ENCODE measurements around the gene ATRAID. TPM values are rescaled to one million over a fixed set of nuclear protein-coding genes. Genes with fewer than 3 reads are reported as not detected.
A peak's percentile ranks its signal among the peaks of the same experiment; 100 is the strongest.
"Not testable (repeated sequence)": the region's sequence is repeated elsewhere in the genome, so short reads cannot be mapped to it uniquely, and the experiment has no call there.

Gene ATRAID
- total RNA-seq, 4 donors from 2014 or later = 107 to 210 (median 124) TPM

DNA sequence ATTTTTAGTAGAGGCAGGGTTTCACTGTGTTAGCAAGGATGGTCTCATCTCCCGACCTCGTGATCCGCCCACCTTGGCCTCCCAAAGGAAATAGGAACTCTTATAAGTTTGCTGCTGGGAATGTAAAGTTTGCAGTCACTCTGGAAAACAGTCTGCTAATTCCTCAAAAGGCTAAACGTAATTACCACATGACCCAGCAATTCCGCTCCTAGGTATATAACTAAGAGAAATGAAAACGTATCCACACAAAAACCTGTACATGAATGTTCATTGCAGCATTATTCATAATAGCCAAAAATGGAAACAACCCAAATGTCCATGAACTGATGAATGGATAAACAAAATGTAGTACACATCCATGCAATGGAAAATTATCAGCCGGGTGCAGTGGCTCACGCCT is 21.9 kb upstream of the ATRAID start:
- no peak overlapping the region for H3K4me3 ChIP-seq
- 87 to 89% methylated on average over 8 of the region's 8 CpGs for WGBS, 2 donors
- TF ChIP-seq EP300 (IDR thresholded peaks at IDR 0.05) (no peak), POLR2A (IDR thresholded peaks at IDR 0.05) (no peak)
- TF ChIP-seq, protein P1, sequence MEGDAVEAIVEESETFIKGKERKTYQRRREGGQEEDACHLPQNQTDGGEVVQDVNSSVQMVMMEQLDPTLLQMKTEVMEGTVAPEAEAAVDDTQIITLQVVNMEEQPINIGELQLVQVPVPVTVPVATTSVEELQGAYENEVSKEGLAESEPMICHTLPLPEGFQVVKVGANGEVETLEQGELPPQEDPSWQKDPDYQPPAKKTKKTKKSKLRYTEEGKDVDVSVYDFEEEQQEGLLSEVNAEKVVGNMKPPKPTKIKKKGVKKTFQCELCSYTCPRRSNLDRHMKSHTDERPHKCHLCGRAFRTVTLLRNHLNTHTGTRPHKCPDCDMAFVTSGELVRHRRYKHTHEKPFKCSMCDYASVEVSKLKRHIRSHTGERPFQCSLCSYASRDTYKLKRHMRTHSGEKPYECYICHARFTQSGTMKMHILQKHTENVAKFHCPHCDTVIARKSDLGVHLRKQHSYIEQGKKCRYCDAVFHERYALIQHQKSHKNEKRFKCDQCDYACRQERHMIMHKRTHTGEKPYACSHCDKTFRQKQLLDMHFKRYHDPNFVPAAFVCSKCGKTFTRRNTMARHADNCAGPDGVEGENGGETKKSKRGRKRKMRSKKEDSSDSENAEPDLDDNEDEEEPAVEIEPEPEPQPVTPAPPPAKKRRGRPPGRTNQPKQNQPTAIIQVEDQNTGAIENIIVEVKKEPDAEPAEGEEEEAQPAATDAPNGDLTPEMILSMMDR (IDR thresholded peaks at IDR 0.05) = no peak
- peaks cover 0 to 3% of the 10 kb centered on the region in 2 donors for H3K27me3 ChIP-seq
- H3K9me3 ChIP-seq = no peaks in the 10 kb centered on the region
- H3K27ac ChIP-seq = no peak overlapping the region
- H3K4me1 ChIP-seq = peaks cover 0 to 16% (median under 1%) of the 10 kb centered on the region in 4 donors
- DNase-seq (ENCODE audit: low spot score in 2 of 2) = no peak
- H3K36me3 ChIP-seq = no peaks in the 10 kb centered on the region

DNA sequence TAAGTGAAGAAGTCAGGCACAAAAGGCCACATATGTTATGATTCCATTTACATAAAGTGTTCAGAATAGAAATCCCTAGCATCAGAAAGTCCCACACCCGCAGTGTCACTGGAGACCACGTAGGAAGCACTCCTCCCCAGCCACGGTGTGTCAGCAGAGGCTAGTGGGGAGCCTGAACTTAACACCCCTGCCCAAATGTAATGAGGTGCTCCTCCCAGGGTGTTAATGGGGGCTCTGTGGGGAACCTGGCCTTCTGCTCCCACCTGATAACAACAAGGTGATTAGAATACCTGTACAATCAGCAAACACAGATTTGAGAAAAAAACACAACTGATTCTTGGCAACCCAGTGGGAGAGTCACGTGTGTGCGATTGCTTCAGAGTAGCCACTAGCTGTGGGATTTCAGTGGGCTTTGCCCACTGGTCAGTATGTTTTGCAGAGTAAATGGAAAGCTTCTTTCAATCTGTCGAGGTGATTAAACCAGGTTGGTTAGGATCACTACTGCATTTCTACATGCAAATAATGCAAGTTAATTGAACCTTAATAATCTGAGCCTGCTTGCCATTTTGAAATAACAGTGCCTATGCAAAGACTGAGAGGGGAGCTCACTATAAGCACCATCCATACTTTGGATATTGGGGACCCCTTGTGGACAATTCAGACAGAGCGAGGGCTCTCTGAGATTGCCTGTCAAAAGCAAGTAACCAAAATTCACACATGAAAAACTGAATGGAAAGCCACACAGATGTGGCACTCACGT is 20.6 kb upstream of the ATRAID start:
- no peak overlapping the region for H3K4me3 ChIP-seq
- TF ChIP-seq EP300 (IDR thresholded peaks at IDR 0.05) = no peak
- TF ChIP-seq, protein P1 (IDR thresholded peaks at IDR 0.05) = peak; percentile 45 to 63 (median 52)
- H3K36me3 ChIP-seq = no peaks in the 10 kb centered on the region
- H3K9me3 ChIP-seq = no peaks in the 10 kb centered on the region
- WGBS, 2 donors = 40 to 42% methylated on average over 8 of the region's 8 CpGs
- H3K27ac ChIP-seq = no peak overlapping the region
- H3K4me1 ChIP-seq = peaks cover 0 to 6% (median 0%) of the 10 kb centered on the region in 4 donors
- H3K27me3 ChIP-seq = peaks cover 0 to 3% of the 10 kb centered on the region in 2 donors
- DNase-seq (ENCODE audit: low spot score in 2 of 2) = peak in 1 of 2 donors; percentile 78

- Histone ChIP-seq H3K27me3 (peaks cover 0 to 3% of the 10 kb centered on the region in 2 donors), H3K4me3 (no peak overlapping the region), H3K4me1 (no peaks in the 10 kb centered on the region), H3K9me3 (no peaks in the 10 kb centered on the region), H3K36me3 (peaks cover 0 to 6% (median 0%) of the 10 kb centered on the region in 3 donors), H3K27ac (no peak overlapping the region)
- DNase-seq (ENCODE audit: low spot score in 2 of 2) = no peak
- no peak for TF ChIP-seq POLR2A (IDR thresholded peaks at IDR 0.05)
- TF ChIP-seq, protein P1 (IDR thresholded peaks at IDR 0.05) = no peak
- WGBS, 2 donors = 64 to 66% methylated on average over 17 of the region's 17 CpGs
Observed at GRCh38 chr2:27194538-27195354, 17.1 kb upstream of the ATRAID start.

DNA sequence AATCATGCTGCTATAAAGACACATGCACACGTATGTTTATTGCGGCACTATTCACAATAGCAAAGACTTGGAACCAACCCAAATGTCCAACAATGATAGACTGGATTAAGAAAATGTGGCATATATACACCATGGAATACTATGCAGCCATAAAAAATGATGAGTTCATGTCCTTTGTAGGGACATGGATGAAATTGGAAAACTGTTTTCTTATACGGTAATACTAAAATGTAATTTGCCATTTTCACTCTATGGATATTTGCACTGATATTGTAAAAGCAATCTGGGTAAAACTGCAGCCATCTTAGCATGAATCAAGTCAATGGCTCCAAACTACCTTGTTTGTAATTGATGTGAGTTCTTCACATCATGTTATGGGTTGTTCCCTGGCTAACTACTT is 16.0 kb upstream of the ATRAID start:
- WGBS, 2 donors = 90 to 91% methylated on average over 3 of the region's 3 CpGs
- H3K4me1 ChIP-seq; H3K27ac ChIP-seq; H3K4me3 ChIP-seq; H3K9me3 ChIP-seq; DNase-seq (ENCODE audit: low spot score in 2 of 2); H3K27me3 ChIP-seq: not testable (repeated sequence)
- H3K36me3 ChIP-seq = peaks cover 0 to 16% (median 0%) of the 10 kb centered on the region in 3 donors

- WGBS, 2 donors = 85% methylated on average over 3 of the region's 3 CpGs
- not testable (repeated sequence) for H3K4me1 ChIP-seq; DNase-seq (ENCODE audit: low spot score in 2 of 2)
Observed at GRCh38 chr2:27198068-27198467, 13.8 kb upstream of the ATRAID start.

GRCh38 chr2:27198627-27199026 is 13.2 kb upstream of the ATRAID start:
- Histone ChIP-seq H3K4me3 (no peak overlapping the region), H3K9me3 (no peaks in the 10 kb centered on the region), H3K36me3 (peaks cover 0 to 43% (median 0%) of the 10 kb centered on the region in 3 donors), H3K27me3 (no peaks in the 10 kb centered on the region), H3K27ac (no peak overlapping the region), H3K4me1 (no peaks in the 10 kb centered on the region)
- 70 to 78% methylated on average over 2 of the region's 2 CpGs for WGBS, 2 donors
- no peak for TF ChIP-seq POLR2A (IDR thresholded peaks at IDR 0.05)
- TF ChIP-seq, protein P1 (IDR thresholded peaks at IDR 0.05) = no peak
- DNase-seq (ENCODE audit: low spot score in 2 of 2) = no peak

More at GRCh38 chr2:27198068-27198467, 13.8 kb upstream of the ATRAID start:
- H3K9me3 ChIP-seq, H3K27ac ChIP-seq, H3K4me3 ChIP-seq, H3K27me3 ChIP-seq: not testable (repeated sequence)
- peaks cover 0 to 37% (median 0%) of the 10 kb centered on the region in 3 donors for H3K36me3 ChIP-seq
